ENCODE results near the gene GUK1.

GUK1 gene

DNA sequence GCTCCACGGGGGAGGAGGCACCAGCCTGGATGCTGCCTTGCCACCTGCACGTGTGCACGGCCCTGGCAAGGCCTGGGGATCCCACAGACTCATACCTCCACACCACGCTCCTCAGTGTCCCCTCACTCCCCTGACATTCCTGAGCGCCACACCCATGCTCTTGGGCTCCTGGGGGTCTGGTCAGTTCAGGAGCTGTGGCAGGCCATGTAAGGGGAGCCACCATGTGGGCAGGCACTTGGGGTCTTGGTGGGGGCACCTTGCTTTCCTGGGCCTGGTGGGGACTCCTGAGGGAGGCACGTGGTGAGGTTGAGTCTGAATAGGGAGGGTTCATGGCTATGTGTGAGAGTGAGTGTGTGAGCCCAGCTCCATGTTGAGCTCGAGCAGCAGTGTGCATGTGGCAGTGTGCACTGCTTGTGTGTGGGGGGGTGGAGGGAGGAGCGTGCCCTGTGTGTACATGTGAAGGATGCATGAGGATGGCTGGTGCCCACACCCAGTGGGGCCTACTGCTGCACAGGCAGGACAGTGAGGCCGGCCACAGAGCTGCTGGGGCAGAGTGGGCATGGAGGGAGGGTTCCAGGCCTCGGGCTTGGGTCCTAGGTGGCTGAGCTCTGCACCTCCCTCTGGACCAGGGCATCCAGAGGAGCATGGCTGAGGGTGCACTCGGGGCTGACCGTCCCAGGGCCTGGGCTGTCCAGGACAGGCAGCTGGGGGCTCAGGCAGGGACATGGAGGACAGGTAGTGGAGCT, 11.3 kb downstream of the GUK1 start:
- Histone ChIP-seq H2AK5ac (ENCODE audit: low read depth, low read length) (peak overlapping the region; percentile 86), H2BK5ac (ENCODE audit: low read length) (no peak overlapping the region), H3K14ac (ENCODE audit: low read length) (peak overlapping the region; percentile 58), H3K4me3 (ENCODE audit: low read length in 2 of 2) (no peak overlapping the region), H2BK15ac (ENCODE audit: low read length) (peak overlapping the region; percentile 1), H3K36me3 (replicated peaks in 1 of 2; ENCODE audit: control insufficient read depth in 2 of 2, insufficient read depth in 2 of 2, low read length in 2 of 2) (peaks cover 0 to 26% of the 10 kb centered on the region in 2 donors), H3K4ac (ENCODE audit: low read length) (no peak overlapping the region), H3K23ac (ENCODE audit: low read depth, low read length, poor library complexity) (peak overlapping the region; percentile 20), H3K18ac (ENCODE audit: low read length) (no peak overlapping the region), H3K27ac (replicated peaks; ENCODE audit: low read length) (no peak overlapping the region), H3K27me3 (ENCODE audit: control insufficient read depth in 3 of 3, insufficient read depth in 3 of 3, low read depth in 1 of 3, low read length in 3 of 3) (no peaks in the 10 kb centered on the region), H4K91ac (ENCODE audit: low read depth, low read length, poor library complexity) (peak overlapping the region; percentile 92), H2BK120ac (ENCODE audit: low read depth, low read length) (no peak overlapping the region), H3K79me1 (ENCODE audit: low read depth, low read length) (peaks cover 6% of the 10 kb centered on the region), H3K4me1 (ENCODE audit: control insufficient read depth in 2 of 2, insufficient read depth in 1 of 2, low read depth in 1 of 2, low read length in 2 of 2) (peaks cover 9 to 19% of the 10 kb centered on the region in 2 donors), H3K9me3 (replicated peaks in 1 of 2; ENCODE audit: control insufficient read depth in 2 of 2, insufficient read depth in 1 of 2, low read depth in 1 of 2, low read length in 2 of 2) (no peaks in the 10 kb centered on the region), H2AFZ (ENCODE audit: low read length) (no peak overlapping the region), H3K9ac (ENCODE audit: low read depth, low read length, poor library complexity) (peak overlapping the region; percentile 74), H4K8ac (ENCODE audit: low read depth, low read length) (peak overlapping the region; percentile 0), H3K4me2 (ENCODE audit: insufficient read depth, low read length, poor library complexity, severe bottlenecking) (no peak overlapping the region), H2BK12ac (ENCODE audit: low read length) (no peak overlapping the region)
- no peak for DNase-seq (ENCODE audit: low spot score)
- no CpG with 5 or more reads among the region's 12 CpGs for WGBS, 2 donors (ENCODE audit: extremely low coverage in 2 of 2, insufficient read length in 2 of 2, insufficient replicate concordance in 1 of 2)

GRCh38 chr1:228152097-228152917, 12.2 kb downstream of the GUK1 start:
- no peak for DNase-seq (ENCODE audit: low spot score)
- H4K8ac ChIP-seq (ENCODE audit: low read depth, low read length) = no peak overlapping the region

DNA sequence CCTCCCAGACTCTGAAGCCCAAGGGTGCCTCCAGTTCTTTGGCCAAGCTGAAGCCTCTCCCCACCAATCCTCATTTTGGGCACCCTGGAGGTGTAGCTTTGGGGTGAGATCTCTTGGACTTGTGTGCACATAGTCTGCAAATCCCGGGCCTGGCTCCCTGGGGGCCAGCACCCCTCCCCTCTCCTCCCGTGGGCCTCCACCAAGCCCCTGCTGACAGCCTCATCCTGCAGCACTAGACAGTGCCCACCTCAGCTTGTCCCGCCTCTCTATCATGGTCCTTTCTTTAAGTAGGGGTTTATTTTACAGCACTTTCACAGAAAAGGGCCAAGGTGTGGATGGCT, 12.8 kb downstream of the GUK1 start:
- H4K91ac ChIP-seq (ENCODE audit: low read depth, low read length, poor library complexity) = no peak overlapping the region
- no peak overlapping the region for H3K14ac ChIP-seq (ENCODE audit: low read length)
- no peak overlapping the region for H3K23ac ChIP-seq (ENCODE audit: low read depth, low read length, poor library complexity)
- H4K8ac ChIP-seq (ENCODE audit: low read depth, low read length) = no peak overlapping the region
- H3K4ac ChIP-seq (ENCODE audit: low read length) = no peak overlapping the region
- peak overlapping the region; percentile 31 for H3K18ac ChIP-seq (ENCODE audit: low read length)
- DNase-seq (ENCODE audit: low spot score) = no peak
- no peak overlapping the region for H3K4me2 ChIP-seq (ENCODE audit: insufficient read depth, low read length, poor library complexity, severe bottlenecking)
- H2AFZ ChIP-seq (ENCODE audit: low read length) = no peak overlapping the region
- H3K9ac ChIP-seq (ENCODE audit: low read depth, low read length, poor library complexity) = no peak overlapping the region
- peaks cover 4% of the 10 kb centered on the region for H3K79me1 ChIP-seq (ENCODE audit: low read depth, low read length)
- no peak overlapping the region for H2BK15ac ChIP-seq (ENCODE audit: low read length)
- H3K27me3 ChIP-seq (ENCODE audit: control insufficient read depth in 3 of 3, insufficient read depth in 3 of 3, low read depth in 1 of 3, low read length in 3 of 3) = no peaks in the 10 kb centered on the region
- H3K9me3 ChIP-seq (replicated peaks in 1 of 2; ENCODE audit: control insufficient read depth in 2 of 2, insufficient read depth in 1 of 2, low read depth in 1 of 2, low read length in 2 of 2) = no peaks in the 10 kb centered on the region
- H2BK5ac ChIP-seq (ENCODE audit: low read length) = no peak overlapping the region
- no peak overlapping the region for H2BK12ac ChIP-seq (ENCODE audit: low read length)
- no peak overlapping the region for H2AK5ac ChIP-seq (ENCODE audit: low read depth, low read length)
- H3K36me3 ChIP-seq (replicated peaks in 1 of 2; ENCODE audit: control insufficient read depth in 2 of 2, insufficient read depth in 2 of 2, low read length in 2 of 2) = peaks cover 0 to 12% of the 10 kb centered on the region in 2 donors
- H3K27ac ChIP-seq (replicated peaks; ENCODE audit: low read length) = no peak overlapping the region
- H3K4me1 ChIP-seq (ENCODE audit: control insufficient read depth in 2 of 2, insufficient read depth in 1 of 2, low read depth in 1 of 2, low read length in 2 of 2) = peaks cover 9 to 19% of the 10 kb centered on the region in 2 donors
- no peak overlapping the region for H2BK120ac ChIP-seq (ENCODE audit: low read depth, low read length)
- H3K4me3 ChIP-seq (ENCODE audit: low read length in 2 of 2) = no peak overlapping the region
- no CpG with 5 or more reads among the region's 3 CpGs for WGBS, 2 donors (ENCODE audit: extremely low coverage in 2 of 2, insufficient read length in 2 of 2, insufficient replicate concordance in 1 of 2)

More at GRCh38 chr1:228152097-228152917, 12.2 kb downstream of the GUK1 start:
- Histone ChIP-seq H3K4me3 (ENCODE audit: low read length in 2 of 2) (no peak overlapping the region), H3K18ac (ENCODE audit: low read length) (peak overlapping the region; percentile 31), H3K27ac (replicated peaks; ENCODE audit: low read length) (no peak overlapping the region), H3K4ac (ENCODE audit: low read length) (no peak overlapping the region), H3K36me3 (replicated peaks in 1 of 2; ENCODE audit: control insufficient read depth in 2 of 2, insufficient read depth in 2 of 2, low read length in 2 of 2) (peaks cover 0 to 16% of the 10 kb centered on the region in 2 donors), H3K23ac (ENCODE audit: low read depth, low read length, poor library complexity) (peak overlapping the region; percentile 3), H3K79me1 (ENCODE audit: low read depth, low read length) (peaks cover 6% of the 10 kb centered on the region), H2AFZ (ENCODE audit: low read length) (no peak overlapping the region), H3K9ac (ENCODE audit: low read depth, low read length, poor library complexity) (peak overlapping the region; percentile 50), H2BK15ac (ENCODE audit: low read length) (peak overlapping the region; percentile 1), H3K14ac (ENCODE audit: low read length) (no peak overlapping the region), H4K91ac (ENCODE audit: low read depth, low read length, poor library complexity) (no peak overlapping the region), H2BK12ac (ENCODE audit: low read length) (peak overlapping the region; percentile 49), H2BK5ac (ENCODE audit: low read length) (no peak overlapping the region), H3K4me1 (ENCODE audit: control insufficient read depth in 2 of 2, insufficient read depth in 1 of 2, low read depth in 1 of 2, low read length in 2 of 2) (peaks cover 9 to 19% of the 10 kb centered on the region in 2 donors), H3K4me2 (ENCODE audit: insufficient read depth, low read length, poor library complexity, severe bottlenecking) (no peak overlapping the region), H2BK120ac (ENCODE audit: low read depth, low read length) (no peak overlapping the region), H3K9me3 (replicated peaks in 1 of 2; ENCODE audit: control insufficient read depth in 2 of 2, insufficient read depth in 1 of 2, low read depth in 1 of 2, low read length in 2 of 2) (no peaks in the 10 kb centered on the region), H3K27me3 (ENCODE audit: control insufficient read depth in 3 of 3, insufficient read depth in 3 of 3, low read depth in 1 of 3, low read length in 3 of 3) (no peaks in the 10 kb centered on the region), H2AK5ac (ENCODE audit: low read depth, low read length) (peak overlapping the region; percentile 40)
- WGBS, 2 donors (ENCODE audit: extremely low coverage in 2 of 2, insufficient read length in 2 of 2, insufficient replicate concordance in 1 of 2) = no CpG with 5 or more reads among the region's 19 CpGs

DNA sequence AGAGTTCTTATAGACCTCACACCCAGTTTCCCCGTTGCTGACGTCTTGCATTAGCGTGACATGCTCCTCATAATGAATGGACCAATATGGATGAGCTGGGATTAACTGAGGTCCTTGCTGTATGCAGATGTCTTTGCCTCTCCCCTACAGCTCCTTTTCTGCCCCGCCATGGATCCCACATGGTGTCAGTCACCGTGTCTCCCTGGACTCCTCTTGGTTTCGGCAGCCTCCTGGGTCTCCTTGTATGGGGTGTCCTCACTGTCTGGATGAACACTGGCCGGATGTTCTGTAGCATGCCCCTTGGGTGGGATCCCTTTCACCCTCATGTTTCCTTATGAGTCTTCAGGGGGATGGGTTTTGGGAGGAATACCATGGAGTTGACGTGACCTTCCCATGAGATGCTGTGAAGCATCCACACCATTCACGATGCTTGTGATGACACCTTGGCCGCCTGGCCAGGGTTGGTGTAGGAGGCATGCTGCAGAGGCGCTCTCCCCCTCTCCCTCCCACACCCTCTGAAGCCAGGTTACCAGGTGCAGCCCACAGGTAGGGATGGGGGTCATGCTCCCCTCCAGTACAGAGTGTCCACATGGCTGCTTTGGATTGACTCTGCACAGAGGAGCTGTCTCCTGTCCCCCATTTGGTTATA, 14.1 kb downstream of the GUK1 start:
- WGBS, 2 donors (ENCODE audit: extremely low coverage in 2 of 2, insufficient read length in 2 of 2, insufficient replicate concordance in 1 of 2) = no CpG with 5 or more reads among the region's 11 CpGs

More for the DNA sequence above, 14.1 kb downstream of the GUK1 start:
- Histone ChIP-seq H2AK5ac (ENCODE audit: low read depth, low read length) (no peak overlapping the region), H2BK5ac (ENCODE audit: low read length) (no peak overlapping the region), H3K4me3 (ENCODE audit: low read length in 2 of 2) (peak overlapping the region in 1 of 2 donors; percentile 10), H3K9ac (ENCODE audit: low read depth, low read length, poor library complexity) (no peak overlapping the region), H3K4ac (ENCODE audit: low read length) (no peak overlapping the region), H2BK120ac (ENCODE audit: low read depth, low read length) (no peak overlapping the region), H3K14ac (ENCODE audit: low read length) (no peak overlapping the region), H3K23ac (ENCODE audit: low read depth, low read length, poor library complexity) (no peak overlapping the region), H3K4me1 (ENCODE audit: control insufficient read depth in 2 of 2, insufficient read depth in 1 of 2, low read depth in 1 of 2, low read length in 2 of 2) (peaks cover 5 to 14% of the 10 kb centered on the region in 2 donors), H2BK12ac (ENCODE audit: low read length) (no peak overlapping the region), H3K36me3 (replicated peaks in 1 of 2; ENCODE audit: control insufficient read depth in 2 of 2, insufficient read depth in 2 of 2, low read length in 2 of 2) (no peaks in the 10 kb centered on the region), H4K91ac (ENCODE audit: low read depth, low read length, poor library complexity) (no peak overlapping the region), H3K4me2 (ENCODE audit: insufficient read depth, low read length, poor library complexity, severe bottlenecking) (no peak overlapping the region), H2BK15ac (ENCODE audit: low read length) (no peak overlapping the region), H4K8ac (ENCODE audit: low read depth, low read length) (no peak overlapping the region), H3K27ac (replicated peaks; ENCODE audit: low read length) (no peak overlapping the region), H3K18ac (ENCODE audit: low read length) (no peak overlapping the region), H3K79me1 (ENCODE audit: low read depth, low read length) (peaks cover 2% of the 10 kb centered on the region), H3K9me3 (replicated peaks in 1 of 2; ENCODE audit: control insufficient read depth in 2 of 2, insufficient read depth in 1 of 2, low read depth in 1 of 2, low read length in 2 of 2) (no peaks in the 10 kb centered on the region), H3K27me3 (ENCODE audit: control insufficient read depth in 3 of 3, insufficient read depth in 3 of 3, low read depth in 1 of 3, low read length in 3 of 3) (no peaks in the 10 kb centered on the region), H2AFZ (ENCODE audit: low read length) (no peak overlapping the region)
- no peak for DNase-seq (ENCODE audit: low spot score)
